Natural killer cell treated with Interleukin-12 subunit alpha and Interleukin-12 subunit beta and Interleukin-15 and Interleukin-18, amount 100 ng/mL, for 72 hours (primary cell): ENCODE measurements around the gene SMARCAD1. TPM values are rescaled to one million over a fixed set of nuclear protein-coding genes. Genes with fewer than 3 reads are reported as not detected.

Experiments used
- ATAC-seq, 2 donors: fragments of 150-1000 bp; cut with Tn5 transposase in 1 of 2; sonication (Bioruptor Pico), chemical (Tn5 transposase) in 1 of 2; 2 replicates each; pipeline ENCODE4 v1.10.0; 2021
- DNase-seq: peaks from one replicate; pipeline ENCODE4 v3.0.0; 2022; ENCODE audit warnings: low spot score
- H3K27ac Mint-ChIP-seq, 2 donors: 1 replicate in 1 of 2; 2 replicates in 1 of 2; pipeline ENCODE4 v1.8.0; 2022; ENCODE audit warnings: mixed read lengths in 2 of 2, mild to moderate bottlenecking in 1 of 2, moderate library complexity in 1 of 2
- H3K27me3 Mint-ChIP-seq, 2 donors: 1 replicate in 1 of 2; 2 replicates in 1 of 2; pipeline ENCODE4 v1.8.0; 2022; ENCODE audit warnings: mixed read lengths in 2 of 2
- H3K36me3 Mint-ChIP-seq: one replicate; pipeline ENCODE4 v1.8.0; 2022; ENCODE audit warnings: mixed read lengths
- H3K4me1 Mint-ChIP-seq, 2 donors: 1 replicate in 1 of 2; 2 replicates in 1 of 2; pipeline ENCODE4 v1.8.0; 2022; ENCODE audit warnings: low read depth in 2 of 2, mixed read lengths in 2 of 2, mild to moderate bottlenecking in 1 of 2
- H3K4me3 Mint-ChIP-seq: one replicate; pipeline ENCODE4 v1.8.0; 2022; ENCODE audit warnings: mixed read lengths
- H3K9me3 Mint-ChIP-seq: 2 replicates; pipeline ENCODE4 v1.8.0; 2022; ENCODE audit warnings: mixed read lengths
- total RNA-seq, 2 donors: library from RNA; stranded (reverse); gene quantifications; one replicate each; pipeline ENCODE4 v1.2.3, GENCODE V29; 2022

SMARCAD1 gene
- total RNA-seq, 2 donors from 2014 or later = 28.0 to 33.3 TPM

GRCh38 chr4:94211861-94212260 is 4.2 kb downstream of the SMARCAD1 start:
- Mint-ChIP-seq H3K36me3 (peaks cover 47% of the 10 kb centered on the region), H3K27ac (no peak overlapping the region), H3K4me1 (peaks cover 51 to 59% of the 10 kb centered on the region in 2 donors), H3K9me3 (no peaks in the 10 kb centered on the region), H3K27me3 (no peaks in the 10 kb centered on the region), H3K4me3 (no peak overlapping the region)
- no peak for DNase-seq
- no peak for ATAC-seq

- Mint-ChIP-seq H3K27me3 (no peaks in the 10 kb centered on the region), H3K36me3 (peaks cover 46% of the 10 kb centered on the region), H3K4me1 (peaks cover 40 to 53% of the 10 kb centered on the region in 2 donors), H3K4me3 (peak overlapping the region; percentile 80), H3K27ac (peak overlapping the region; percentile 76 to 77), H3K9me3 (no peaks in the 10 kb centered on the region)
- ATAC-seq = peak; percentile 89 to 95
- no peak for DNase-seq
These were observed 7.1 kb downstream of the SMARCAD1 start for GRCh38 chr4:94214703-94215319.

GRCh38 chr4:94216394-94216793 is 8.7 kb downstream of the SMARCAD1 start:
- H3K36me3 Mint-ChIP-seq = peaks cover 39% of the 10 kb centered on the region
- DNase-seq (no peak), ATAC-seq (no peak)
- H3K27me3 Mint-ChIP-seq = no peaks in the 10 kb centered on the region
- peaks cover 34 to 48% of the 10 kb centered on the region in 2 donors for H3K4me1 Mint-ChIP-seq
- peak overlapping the region; percentile 41 for H3K4me3 Mint-ChIP-seq
- no peaks in the 10 kb centered on the region for H3K9me3 Mint-ChIP-seq
- H3K27ac Mint-ChIP-seq = peak overlapping the region; percentile 4 to 60

- peaks cover 26% of the 10 kb centered on the region for H3K36me3 Mint-ChIP-seq
- H3K9me3 Mint-ChIP-seq = no peaks in the 10 kb centered on the region
- H3K4me1 Mint-ChIP-seq = peaks cover 25 to 34% of the 10 kb centered on the region in 2 donors
- no peak for ATAC-seq
- DNase-seq = no peak
- H3K27ac Mint-ChIP-seq = no peak overlapping the region
- H3K27me3 Mint-ChIP-seq = no peaks in the 10 kb centered on the region
- no peak overlapping the region for H3K4me3 Mint-ChIP-seq
These were observed 11.7 kb downstream of the SMARCAD1 start for GRCh38 chr4:94219402-94219801.

- Mint-ChIP-seq H3K27me3 (no peaks in the 10 kb centered on the region), H3K36me3 (peaks cover 9% of the 10 kb centered on the region), H3K9me3 (no peaks in the 10 kb centered on the region), H3K4me1 (peaks cover 11 to 15% of the 10 kb centered on the region in 2 donors), H3K4me3 (no peak overlapping the region), H3K27ac (no peak overlapping the region)
- ATAC-seq (peak in 1 of 2 donors; percentile 58), DNase-seq (no peak)
These were observed 14.3 kb downstream of the SMARCAD1 start for GRCh38 chr4:94221916-94222315.

GRCh38 chr4:94225449-94225848 is 17.8 kb downstream of the SMARCAD1 start:
- Mint-ChIP-seq H3K4me3 (no peak overlapping the region), H3K9me3 (no peaks in the 10 kb centered on the region), H3K27me3 (no peaks in the 10 kb centered on the region), H3K36me3 (peaks cover 14% of the 10 kb centered on the region), H3K4me1 (peaks cover 14 to 24% of the 10 kb centered on the region in 2 donors), H3K27ac (no peak overlapping the region)
- DNase-seq = no peak
- ATAC-seq = no peak

GRCh38 chr4:94226763-94227162 is 19.1 kb downstream of the SMARCAD1 start:
- Mint-ChIP-seq H3K4me3 (no peak overlapping the region), H3K27ac (peak overlapping the region in 1 of 2 donors; percentile 2), H3K4me1 (peaks cover 14 to 27% of the 10 kb centered on the region in 2 donors), H3K36me3 (peaks cover 10% of the 10 kb centered on the region), H3K27me3 (no peaks in the 10 kb centered on the region), H3K9me3 (no peaks in the 10 kb centered on the region)
- DNase-seq = no peak
- no peak for ATAC-seq

- Mint-ChIP-seq H3K9me3 (no peaks in the 10 kb centered on the region), H3K4me3 (no peak overlapping the region), H3K27me3 (no peaks in the 10 kb centered on the region), H3K36me3 (peaks cover 9% of the 10 kb centered on the region), H3K27ac (no peak overlapping the region), H3K4me1 (peaks cover 12 to 31% of the 10 kb centered on the region in 2 donors)
- no peak for ATAC-seq
- DNase-seq = no peak
These were observed 21.0 kb downstream of the SMARCAD1 start for GRCh38 chr4:94228493-94229216.

- H3K36me3 Mint-ChIP-seq = peaks cover 4% of the 10 kb centered on the region
- no peaks in the 10 kb centered on the region for H3K9me3 Mint-ChIP-seq
- ATAC-seq = no peak
- H3K4me1 Mint-ChIP-seq = peaks cover 9 to 15% of the 10 kb centered on the region in 2 donors
- no peak overlapping the region for H3K27ac Mint-ChIP-seq
- no peak overlapping the region for H3K4me3 Mint-ChIP-seq
- DNase-seq = no peak
- H3K27me3 Mint-ChIP-seq = no peaks in the 10 kb centered on the region
These were observed 24.9 kb downstream of the SMARCAD1 start for GRCh38 chr4:94232519-94232918.

- DNase-seq (no peak), ATAC-seq (no peak)
- Mint-ChIP-seq H3K27me3 (no peaks in the 10 kb centered on the region), H3K27ac (no peak overlapping the region), H3K4me1 (peaks cover 4 to 7% of the 10 kb centered on the region in 2 donors), H3K36me3 (no peaks in the 10 kb centered on the region), H3K4me3 (no peak overlapping the region), H3K9me3 (no peaks in the 10 kb centered on the region)
These were observed 28.2 kb downstream of the SMARCAD1 start for GRCh38 chr4:94235825-94236224.

GRCh38 chr4:94237271-94237670 is 29.6 kb downstream of the SMARCAD1 start:
- H3K27me3 Mint-ChIP-seq = no peaks in the 10 kb centered on the region
- no peak overlapping the region for H3K4me3 Mint-ChIP-seq
- H3K36me3 Mint-ChIP-seq = peaks cover 7% of the 10 kb centered on the region
- ATAC-seq (no peak), DNase-seq (no peak)
- H3K9me3 Mint-ChIP-seq = no peaks in the 10 kb centered on the region
- H3K27ac Mint-ChIP-seq = no peak overlapping the region
- H3K4me1 Mint-ChIP-seq = peaks cover 0 to 2% of the 10 kb centered on the region in 2 donors

- peaks cover 7% of the 10 kb centered on the region for H3K36me3 Mint-ChIP-seq
- H3K27ac Mint-ChIP-seq = no peak overlapping the region
- H3K4me1 Mint-ChIP-seq = no peaks in the 10 kb centered on the region
- DNase-seq (no peak), ATAC-seq (no peak)
- H3K27me3 Mint-ChIP-seq = no peaks in the 10 kb centered on the region
- H3K9me3 Mint-ChIP-seq = no peaks in the 10 kb centered on the region
- H3K4me3 Mint-ChIP-seq = no peak overlapping the region
These were observed 30.5 kb downstream of the SMARCAD1 start for GRCh38 chr4:94238160-94238559.

- H3K4me1 Mint-ChIP-seq = no peaks in the 10 kb centered on the region
- H3K4me3 Mint-ChIP-seq = no peak overlapping the region
- no peaks in the 10 kb centered on the region for H3K9me3 Mint-ChIP-seq
- peaks cover 14% of the 10 kb centered on the region for H3K36me3 Mint-ChIP-seq
- H3K27me3 Mint-ChIP-seq = no peaks in the 10 kb centered on the region
- no peak overlapping the region for H3K27ac Mint-ChIP-seq
- ATAC-seq (no peak), DNase-seq (no peak)
These were observed 32.7 kb downstream of the SMARCAD1 start for GRCh38 chr4:94240384-94240783.

- H3K4me3 Mint-ChIP-seq = no peak overlapping the region
- H3K9me3 Mint-ChIP-seq = no peaks in the 10 kb centered on the region
- ATAC-seq = no peak
- H3K27ac Mint-ChIP-seq = no peak overlapping the region
- peaks cover 18% of the 10 kb centered on the region for H3K36me3 Mint-ChIP-seq
- DNase-seq = no peak
- no peaks in the 10 kb centered on the region for H3K27me3 Mint-ChIP-seq
- no peaks in the 10 kb centered on the region for H3K4me1 Mint-ChIP-seq
These were observed 36.6 kb downstream of the SMARCAD1 start for GRCh38 chr4:94244087-94244828.
